ENCODE measurements around the gene CFAP299. TPM values are rescaled to one million over a fixed set of nuclear protein-coding genes. Genes with fewer than 3 reads are reported as not detected.
"Not testable (repeated sequence)": the region's sequence is repeated elsewhere in the genome, so short reads cannot be mapped to it uniquely, and the experiment has no call there.

CFAP299 gene
- total and polyA plus RNA-seq, 5 experiments from 2014 or later: 0.37 to 0.74 TPM; not detected in 3

DNA sequence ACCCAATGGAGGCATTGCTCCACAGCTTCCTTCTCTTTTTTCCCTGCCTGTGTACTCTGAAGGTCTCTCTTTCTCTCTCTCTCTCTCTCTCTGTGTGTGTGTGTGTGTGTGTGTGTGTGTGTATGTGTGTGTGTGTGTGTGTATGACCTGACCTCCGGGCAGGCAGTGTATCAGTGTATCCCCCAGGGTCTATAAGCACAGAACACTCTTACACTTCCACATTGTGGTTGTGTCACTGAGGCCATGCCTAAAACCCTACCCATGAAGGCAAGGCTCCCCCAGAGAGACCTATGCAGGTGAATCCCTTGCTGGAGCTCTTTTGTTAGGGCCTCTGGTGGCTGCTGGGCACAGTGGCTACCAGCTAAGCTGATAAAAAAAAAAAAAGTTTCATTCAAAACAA, 394.6 kb downstream of the CFAP299 start:
- POLR2A ChIA-PET: no interaction called here
- peaks cover 0 to 14% (median 0%) of the 10 kb centered on the region in 3 donors for H3K36me3 Mint-ChIP-seq

GRCh38 chr4:80731436-80731835, 395.9 kb downstream of the CFAP299 start:
- H3K9me3 Mint-ChIP-seq: peaks cover 0 to 30% (median 7%) of the 10 kb centered on the region in 9 donors
- peaks cover 0 to 2% (median 0%) of the 10 kb centered on the region in 4 donors for H3K4me1 Mint-ChIP-seq
- H3K27ac Mint-ChIP-seq: no peak overlapping the region
- ATAC-seq: no peak
- peaks cover 0 to 14% (median 2%) of the 10 kb centered on the region in 3 donors for H3K36me3 Mint-ChIP-seq
- no peak for DNase-seq
- POLR2A ChIA-PET: no interaction called here
- H3K4me3 Mint-ChIP-seq: no peak overlapping the region
- H3K27me3 Mint-ChIP-seq: no peaks in the 10 kb centered on the region

More for the DNA sequence above, 394.6 kb downstream of the CFAP299 start:
- no peaks in the 10 kb centered on the region for H3K27me3 Mint-ChIP-seq
- no peak for DNase-seq
- H3K9me3 Mint-ChIP-seq: peaks cover 0 to 30% (median 7%) of the 10 kb centered on the region in 9 donors
- no peak overlapping the region for H3K4me3 Mint-ChIP-seq
- H3K4me1 Mint-ChIP-seq: peaks cover 0 to 2% (median 0%) of the 10 kb centered on the region in 4 donors
- H3K27ac Mint-ChIP-seq: peak overlapping the region in 2 of 10 donors; percentile 55 to 82
- no peak for ATAC-seq

DNA sequence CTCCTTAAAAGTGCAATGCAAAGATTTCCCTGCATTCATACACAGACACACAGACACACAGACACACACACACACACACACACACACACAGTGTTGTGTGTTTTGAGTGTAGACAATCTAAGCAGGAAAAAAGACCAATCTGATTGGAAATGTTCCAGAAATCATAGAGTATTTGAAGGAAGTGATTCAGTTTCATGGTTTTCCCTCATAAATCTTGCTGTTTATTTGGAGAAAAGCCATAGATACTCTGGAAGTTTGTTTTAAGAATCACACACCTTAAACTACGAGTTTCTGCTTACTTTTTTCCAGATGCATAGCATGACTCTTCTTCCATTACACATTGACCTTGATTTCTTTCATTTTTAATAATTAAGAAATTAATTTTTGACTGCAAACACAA, 396.5 kb downstream of the CFAP299 start:
- no peak overlapping the region for H3K4me3 Mint-ChIP-seq
- POLR2A ChIA-PET: no interaction called here
- H3K9me3 Mint-ChIP-seq: peaks cover 1 to 30% (median 10%) of the 10 kb centered on the region in 9 donors
- H3K4me1 Mint-ChIP-seq: peaks cover 0 to 2% (median 0%) of the 10 kb centered on the region in 4 donors
- DNase-seq: no peak
- ATAC-seq: no peak
- peaks cover 0 to 14% (median 2%) of the 10 kb centered on the region in 3 donors for H3K36me3 Mint-ChIP-seq
- H3K27ac Mint-ChIP-seq: peak overlapping the region in 1 of 10 donors; percentile 46
- H3K27me3 Mint-ChIP-seq: no peaks in the 10 kb centered on the region

DNA sequence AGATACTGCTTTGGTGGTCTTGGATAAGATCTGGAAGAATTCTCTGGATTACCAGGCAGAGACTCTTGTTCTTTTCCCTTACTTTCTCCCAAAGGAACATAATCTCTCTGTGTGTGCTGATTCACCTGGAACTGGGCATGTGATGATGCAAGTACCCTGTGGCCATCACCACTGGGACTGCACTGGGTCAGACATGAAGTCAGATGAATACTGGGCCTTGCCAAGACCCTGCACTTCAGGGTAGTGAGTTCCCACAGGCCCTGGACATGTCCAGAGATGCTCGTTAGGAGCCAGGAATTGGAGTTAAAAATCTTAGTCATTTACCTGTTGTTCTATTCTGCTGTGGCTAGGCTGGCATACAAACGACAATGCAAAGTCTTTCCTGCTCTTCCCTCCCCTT, 404.8 kb downstream of the CFAP299 start:
- ATAC-seq (no peak), DNase-seq (no peak)
- Mint-ChIP-seq H3K27ac (no peak overlapping the region), H3K36me3 (peaks cover 0 to 31% (median 20%) of the 10 kb centered on the region in 3 donors), H3K9me3 (peaks cover 5 to 46% (median 33%) of the 10 kb centered on the region in 9 donors), H3K4me3 (no peak overlapping the region), H3K27me3 (no peaks in the 10 kb centered on the region), H3K4me1 (no peaks in the 10 kb centered on the region)
- POLR2A ChIA-PET: interaction anchor here (1.0 kb wide), 1 partner anchor 8 kb away, joined by 3 read pairs; no protein-coding TSS in a partner anchor

GRCh38 chr4:80749558-80749957, 414.0 kb downstream of the CFAP299 start:
- POLR2A ChIA-PET, H3K9me3 Mint-ChIP-seq, H3K4me1 Mint-ChIP-seq, ATAC-seq, H3K4me3 Mint-ChIP-seq, DNase-seq, H3K27ac Mint-ChIP-seq, H3K27me3 Mint-ChIP-seq, H3K36me3 Mint-ChIP-seq: not testable (repeated sequence)

- POLR2A ChIA-PET: no interaction called here
- Mint-ChIP-seq H3K9me3 (no peaks in the 10 kb centered on the region), H3K27ac (no peak overlapping the region), H3K36me3 (peaks cover 0 to 5% (median 0%) of the 10 kb centered on the region in 3 donors), H3K27me3 (no peaks in the 10 kb centered on the region), H3K4me1 (peaks cover 0 to 4% (median 0%) of the 10 kb centered on the region in 4 donors), H3K4me3 (no peak overlapping the region)
- DNase-seq: no peak
- ATAC-seq: no peak
Observed at GRCh38 chr4:80751200-80751599, 415.7 kb downstream of the CFAP299 start.

GRCh38 chr4:80767944-80768343, 432.4 kb downstream of the CFAP299 start:
- peaks cover 0 to 6% (median 1%) of the 10 kb centered on the region in 4 donors for H3K4me1 Mint-ChIP-seq

DNA sequence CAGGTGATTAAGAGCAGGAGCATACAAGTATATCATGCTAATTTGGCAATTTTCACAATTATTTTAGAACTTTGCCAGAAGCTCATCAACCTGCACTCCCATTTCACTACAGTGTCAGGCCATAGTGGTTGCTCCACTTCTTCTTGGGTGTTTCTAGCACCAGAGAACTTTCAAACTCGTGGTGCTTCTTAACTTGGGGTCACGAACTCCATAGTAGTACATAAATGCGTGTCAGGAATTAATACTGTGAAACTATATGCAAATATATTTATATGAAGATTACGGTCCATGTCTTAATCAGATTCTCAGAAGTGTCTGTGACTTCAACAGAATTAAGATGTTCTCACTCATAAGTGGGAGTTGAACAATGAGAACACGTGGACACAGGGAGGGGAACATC, 440.6 kb downstream of the CFAP299 start:
- DNase-seq: no peak
- Mint-ChIP-seq H3K4me1 (peaks cover 0 to 1% (median 0%) of the 10 kb centered on the region in 4 donors), H3K27me3 (no peaks in the 10 kb centered on the region), H3K36me3 (peaks cover 0 to 4% (median 0%) of the 10 kb centered on the region in 3 donors), H3K4me3 (no peak overlapping the region), H3K9me3 (no peaks in the 10 kb centered on the region), H3K27ac (no peak overlapping the region)
- no peak for ATAC-seq
- POLR2A ChIA-PET: no interaction called here

More at GRCh38 chr4:80767944-80768343, 432.4 kb downstream of the CFAP299 start:
- no peak for ATAC-seq
- no peak for DNase-seq
- Mint-ChIP-seq H3K27ac (no peak overlapping the region), H3K27me3 (no peaks in the 10 kb centered on the region), H3K4me3 (no peak overlapping the region), H3K9me3 (peaks cover 0 to 10% (median 4%) of the 10 kb centered on the region in 9 donors), H3K36me3 (peaks cover 0 to 4% (median 0%) of the 10 kb centered on the region in 3 donors)
- POLR2A ChIA-PET: interaction anchor here (0.6 kb wide), 1 partner anchor 304 kb away, joined by 3 read pairs; no protein-coding TSS in a partner anchor

DNA sequence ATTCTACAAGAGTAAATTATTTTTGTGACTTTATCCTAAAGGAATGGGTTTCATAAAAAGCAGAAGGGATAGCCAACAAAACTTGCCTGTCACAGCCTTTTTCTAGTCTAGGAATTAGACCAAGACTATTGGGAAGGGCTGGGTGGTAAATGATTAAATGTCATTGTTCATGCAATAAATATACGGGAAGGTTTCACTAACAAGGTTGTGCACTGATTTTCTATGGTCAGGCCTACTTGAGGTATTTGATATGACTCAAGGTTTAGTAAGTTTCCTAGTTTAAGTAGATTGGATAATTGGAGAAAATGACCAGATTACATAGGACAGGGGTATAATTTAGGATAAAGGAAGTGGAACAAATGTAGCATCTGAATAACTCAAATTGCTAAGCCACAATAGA, 445.9 kb downstream of the CFAP299 start:
- H3K4me3 Mint-ChIP-seq: no peak overlapping the region
- no peak for ATAC-seq
- peaks cover 0 to 2% (median 0%) of the 10 kb centered on the region in 9 donors for H3K9me3 Mint-ChIP-seq
- no peak overlapping the region for H3K27ac Mint-ChIP-seq
- DNase-seq: no peak
- H3K27me3 Mint-ChIP-seq: no peaks in the 10 kb centered on the region
- H3K36me3 Mint-ChIP-seq: peaks cover 0 to 9% (median 3%) of the 10 kb centered on the region in 3 donors
- POLR2A ChIA-PET: no interaction called here
- H3K4me1 Mint-ChIP-seq: peaks cover 0 to 1% (median 0%) of the 10 kb centered on the region in 4 donors

GRCh38 chr4:80787306-80787705, 451.8 kb downstream of the CFAP299 start:
- POLR2A ChIA-PET: no interaction called here
- ATAC-seq (no peak), DNase-seq (no peak)
- Mint-ChIP-seq H3K36me3 (peaks cover 0 to 5% (median 3%) of the 10 kb centered on the region in 3 donors), H3K9me3 (peaks cover 0 to 2% (median 0%) of the 10 kb centered on the region in 9 donors), H3K27ac (peak overlapping the region in 1 of 10 donors; percentile 5), H3K27me3 (no peaks in the 10 kb centered on the region), H3K4me1 (peaks cover 7 to 22% (median 9%) of the 10 kb centered on the region in 4 donors), H3K4me3 (no peak overlapping the region)

GRCh38 chr4:80788798-80789197, 453.3 kb downstream of the CFAP299 start:
- H3K4me3 Mint-ChIP-seq: no peak overlapping the region
- H3K9me3 Mint-ChIP-seq: peaks cover 0 to 1% (median 0%) of the 10 kb centered on the region in 9 donors
- no peaks in the 10 kb centered on the region for H3K27me3 Mint-ChIP-seq
- ATAC-seq: no peak
- H3K4me1 Mint-ChIP-seq: peaks cover 7 to 22% (median 9%) of the 10 kb centered on the region in 4 donors
- DNase-seq: peak in 1 of 10 donors; percentile 11
- peaks cover 0 to 5% (median 3%) of the 10 kb centered on the region in 3 donors for H3K36me3 Mint-ChIP-seq
- POLR2A ChIA-PET: no interaction called here
- peak overlapping the region in 1 of 10 donors; percentile 20 for H3K27ac Mint-ChIP-seq

DNA sequence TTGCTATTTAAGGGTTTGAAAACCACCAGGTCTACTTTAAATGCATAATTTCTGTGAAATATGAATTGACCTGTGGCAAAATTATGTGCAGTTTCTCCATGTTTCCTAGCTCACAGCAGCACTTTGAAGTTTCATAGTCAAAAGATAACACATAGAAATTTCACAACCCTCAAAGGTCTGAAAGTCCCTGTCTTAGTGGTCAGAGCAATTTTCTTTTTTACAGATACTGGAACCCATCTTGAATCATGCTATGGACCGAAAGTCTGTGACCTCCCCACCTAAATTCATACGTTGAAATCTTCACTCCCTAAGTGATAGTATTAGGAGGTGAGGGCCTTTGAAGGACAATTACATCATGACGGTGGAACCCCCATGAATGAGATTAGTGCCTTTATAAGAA, 454.6 kb downstream of the CFAP299 start:
- Mint-ChIP-seq H3K27me3 (no peaks in the 10 kb centered on the region), H3K4me3 (no peak overlapping the region), H3K4me1 (peaks cover 7 to 22% (median 9%) of the 10 kb centered on the region in 4 donors), H3K36me3 (peaks cover 0 to 1% (median 0%) of the 10 kb centered on the region in 3 donors), H3K9me3 (peaks cover 0 to 5% (median 0%) of the 10 kb centered on the region in 9 donors), H3K27ac (no peak overlapping the region)
- no peak for ATAC-seq
- DNase-seq: no peak
- POLR2A ChIA-PET: no interaction called here

GRCh38 chr4:80793660-80794059, 458.1 kb downstream of the CFAP299 start:
- POLR2A ChIA-PET, ATAC-seq, H3K27me3 Mint-ChIP-seq, DNase-seq, H3K4me3 Mint-ChIP-seq, H3K4me1 Mint-ChIP-seq, H3K27ac Mint-ChIP-seq: not testable (repeated sequence)
- Mint-ChIP-seq H3K9me3 (peaks cover 4 to 34% (median 20%) of the 10 kb centered on the region in 9 donors), H3K36me3 (peaks cover 0 to 15% (median 10%) of the 10 kb centered on the region in 3 donors)

Measured in naive thymus-derived CD8-positive, alpha-beta T cell (primary cell).